ENCODE data around the gene FOXP2. TPM values are rescaled to one million over a fixed set of nuclear protein-coding genes. Genes with fewer than 3 reads are reported as not detected.
"Not testable (repeated sequence)": the region's sequence is repeated elsewhere in the genome, so short reads cannot be mapped to it uniquely, and the experiment has no call there.

Gene FOXP2
- total RNA-seq, 3 donors from 2014 or later = 5.9 to 21.3 (median 11.1) TPM

- TF ChIP-seq POLR2AphosphoS5 (IDR thresholded peaks at IDR 0.05) (no peak), POLR2A (IDR thresholded peaks at IDR 0.05) (no peak), CTCF (IDR thresholded peaks at IDR 0.05) (no peak)
- no peak overlapping the region for H3K27ac ChIP-seq
Observed at GRCh38 chr7:114533131-114533530, 118.5 kb downstream of the FOXP2 start.

GRCh38 chr7:114534953-114535352 lies 120.3 kb downstream of the FOXP2 start:
- Histone ChIP-seq H3K27me3 (no peaks in the 10 kb centered on the region), H3K36me3 (peaks cover 5% of the 10 kb centered on the region), H3K4me3 (no peak overlapping the region), H3K27ac (no peak overlapping the region), H3K9me3 (no peaks in the 10 kb centered on the region), H3K4me1 (no peaks in the 10 kb centered on the region)
- TF ChIP-seq POLR2AphosphoS5 (IDR thresholded peaks at IDR 0.05) = no peak
- no peak for TF ChIP-seq POLR2A (IDR thresholded peaks at IDR 0.05)
- intact Hi-C loops (cut with DNase I; ENCODE audit: low total_unique reads) = no loop called here
- no peak for DNase-seq (ENCODE audit: low spot score in 2 of 2)

More at GRCh38 chr7:114533131-114533530, 118.5 kb downstream of the FOXP2 start:
- H3K9me3 ChIP-seq = no peaks in the 10 kb centered on the region
- H3K27me3 ChIP-seq = no peaks in the 10 kb centered on the region
- DNase-seq (ENCODE audit: low spot score in 2 of 2) = no peak
- no peaks in the 10 kb centered on the region for H3K4me1 ChIP-seq
- no peaks in the 10 kb centered on the region for H3K36me3 ChIP-seq
- intact Hi-C loops (cut with DNase I; ENCODE audit: low total_unique reads) = no loop called here
- H3K4me3 ChIP-seq = no peak overlapping the region

- Histone ChIP-seq H3K36me3 (peaks cover 5% of the 10 kb centered on the region), H3K4me1 (no peaks in the 10 kb centered on the region), H3K27me3 (no peaks in the 10 kb centered on the region), H3K4me3 (no peak overlapping the region), H3K27ac (no peak overlapping the region), H3K9me3 (no peaks in the 10 kb centered on the region)
- DNase-seq (ENCODE audit: low spot score in 2 of 2) = no peak
- TF ChIP-seq POLR2A (IDR thresholded peaks at IDR 0.05) (no peak), CTCF (IDR thresholded peaks at IDR 0.05) (no peak), POLR2AphosphoS5 (IDR thresholded peaks at IDR 0.05) (no peak)
- intact Hi-C loops (cut with DNase I; ENCODE audit: low total_unique reads) = no loop called here
Observed at GRCh38 chr7:114539575-114539974, 125.0 kb downstream of the FOXP2 start.

GRCh38 chr7:114540291-114540690 lies 125.7 kb downstream of the FOXP2 start:
- no peak overlapping the region for H3K4me3 ChIP-seq

GRCh38 chr7:114547346-114547745 lies 132.7 kb downstream of the FOXP2 start:
- H3K4me1 ChIP-seq; H3K27ac ChIP-seq; H3K27me3 ChIP-seq; H3K9me3 ChIP-seq; intact Hi-C loops (cut with DNase I; ENCODE audit: low total_unique reads); H3K4me3 ChIP-seq; DNase-seq (ENCODE audit: low spot score in 2 of 2); H3K36me3 ChIP-seq: not testable (repeated sequence)

More at GRCh38 chr7:114540291-114540690, 125.7 kb downstream of the FOXP2 start:
- no peak for DNase-seq (ENCODE audit: low spot score in 2 of 2)
- Histone ChIP-seq H3K27me3 (no peaks in the 10 kb centered on the region), H3K9me3 (no peaks in the 10 kb centered on the region), H3K36me3 (peaks cover 5% of the 10 kb centered on the region), H3K27ac (no peak overlapping the region), H3K4me1 (no peaks in the 10 kb centered on the region)
- TF ChIP-seq POLR2A (IDR thresholded peaks at IDR 0.05) (no peak), POLR2AphosphoS5 (IDR thresholded peaks at IDR 0.05) (no peak), CTCF (IDR thresholded peaks at IDR 0.05) (no peak)
- intact Hi-C loops (cut with DNase I; ENCODE audit: low total_unique reads) = no loop called here

GRCh38 chr7:114548081-114548980 lies 133.7 kb downstream of the FOXP2 start:
- Histone ChIP-seq H3K9me3 (no peaks in the 10 kb centered on the region), H3K4me1 (no peaks in the 10 kb centered on the region), H3K36me3 (no peaks in the 10 kb centered on the region), H3K27me3 (no peaks in the 10 kb centered on the region), H3K4me3 (no peak overlapping the region), H3K27ac (no peak overlapping the region)
- TF ChIP-seq POLR2A (IDR thresholded peaks at IDR 0.05) (no peak), CTCF (IDR thresholded peaks at IDR 0.05) (no peak), POLR2AphosphoS5 (IDR thresholded peaks at IDR 0.05) (no peak)
- no peak for DNase-seq (ENCODE audit: low spot score in 2 of 2)
- intact Hi-C loops (cut with DNase I; ENCODE audit: low total_unique reads) = no loop called here
